IPS DF 4.7 (cell line): ENCODE data around the gene HNF1B.

Experiments
- DNase-seq: peaks from one replicate; pipeline ENCODE4 v3.0.0-alpha.2; 2013; ENCODE audit warnings: low spot score; ENCODE audit errors: extremely low read depth

Gene HNF1B

GRCh38 chr17:37671824-37672547 is 72.9 kb downstream of the HNF1B start:
- DNase-seq = no peak

DNA sequence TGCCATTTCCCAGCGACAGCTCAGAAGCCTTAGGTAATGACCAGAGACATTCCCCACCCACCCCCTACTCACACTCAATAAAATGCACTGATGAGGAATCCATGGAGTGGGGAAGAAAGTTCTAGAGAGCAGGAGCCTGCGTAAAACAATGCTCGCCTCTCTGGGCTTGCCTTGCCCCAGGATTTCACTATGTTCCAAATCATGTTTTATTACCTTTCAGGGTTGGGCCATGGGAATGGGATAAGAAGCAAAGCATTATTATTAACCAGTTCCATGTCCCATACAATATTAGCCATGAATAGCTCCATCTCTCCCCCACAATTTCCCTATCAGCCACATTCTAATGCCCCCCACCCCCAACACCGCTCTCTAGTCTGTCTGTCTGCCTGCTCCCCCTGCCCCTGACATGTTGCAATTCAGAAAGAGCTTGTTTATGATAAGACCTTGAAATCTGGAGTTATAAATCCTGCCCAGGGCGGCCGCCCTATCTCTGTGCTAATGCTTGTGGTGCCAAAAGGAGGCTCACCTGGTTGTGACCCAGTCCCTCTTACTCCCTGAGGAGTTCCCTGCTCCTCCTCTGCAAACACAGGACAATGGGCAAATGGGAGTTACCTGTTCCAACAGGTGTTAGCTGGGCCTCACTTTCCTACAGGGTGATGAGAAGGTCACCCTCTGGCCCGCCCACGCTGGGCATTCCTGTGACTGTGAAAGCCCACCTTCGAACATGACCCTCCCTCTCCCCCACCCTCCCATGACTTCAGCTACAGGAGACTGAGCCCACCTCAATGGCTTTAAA is 73.6 kb downstream of the HNF1B start:
- DNase-seq = no peak

- no peak for DNase-seq
Observed at GRCh38 chr17:37667039-37667438, 77.8 kb downstream of the HNF1B start.

DNA sequence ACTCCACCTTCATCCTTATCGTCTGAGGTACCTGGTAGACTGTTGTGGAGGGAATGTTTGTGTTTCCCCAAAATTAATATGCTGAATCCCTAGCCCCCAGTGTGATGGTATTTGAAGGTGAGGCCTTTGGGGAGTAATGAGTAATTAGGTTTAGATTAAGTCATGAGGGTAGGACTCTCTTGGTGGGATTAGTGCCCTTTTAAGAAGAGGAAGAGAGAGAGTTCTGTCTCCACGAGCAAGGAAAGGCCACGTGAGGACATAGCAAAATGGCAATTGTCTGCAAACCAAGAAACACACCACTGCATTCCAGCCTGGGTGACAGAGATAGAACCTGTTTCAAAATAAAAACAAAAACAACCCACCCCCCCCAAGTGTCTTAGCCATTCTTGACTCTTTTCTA is 80.6 kb downstream of the HNF1B start:
- DNase-seq = no peak

DNA sequence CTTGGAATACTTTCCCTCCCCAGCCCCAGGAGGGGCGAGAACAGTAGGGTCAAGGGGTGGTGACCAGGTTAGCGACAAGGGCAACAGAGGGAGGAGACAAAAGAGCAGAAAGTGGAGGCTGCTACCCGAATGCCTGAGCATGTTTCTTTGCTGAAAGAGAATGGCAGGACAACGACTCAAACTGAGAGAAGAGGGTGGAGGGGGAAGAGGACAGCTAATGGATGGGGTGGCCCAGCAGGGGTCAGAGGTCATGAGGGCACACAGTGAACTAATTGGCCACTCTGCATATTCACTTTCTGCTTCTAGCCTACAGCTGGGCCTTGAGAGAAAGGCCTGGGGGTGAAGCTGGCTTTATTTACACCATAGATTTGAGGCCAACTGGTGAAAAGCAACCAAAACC is 82.5 kb downstream of the HNF1B start:
- DNase-seq = no peak

GRCh38 chr17:37661400-37662014 is 83.4 kb downstream of the HNF1B start:
- DNase-seq = no peak

- no peak for DNase-seq
Observed at GRCh38 chr17:37659925-37660324, 84.9 kb downstream of the HNF1B start.

DNA sequence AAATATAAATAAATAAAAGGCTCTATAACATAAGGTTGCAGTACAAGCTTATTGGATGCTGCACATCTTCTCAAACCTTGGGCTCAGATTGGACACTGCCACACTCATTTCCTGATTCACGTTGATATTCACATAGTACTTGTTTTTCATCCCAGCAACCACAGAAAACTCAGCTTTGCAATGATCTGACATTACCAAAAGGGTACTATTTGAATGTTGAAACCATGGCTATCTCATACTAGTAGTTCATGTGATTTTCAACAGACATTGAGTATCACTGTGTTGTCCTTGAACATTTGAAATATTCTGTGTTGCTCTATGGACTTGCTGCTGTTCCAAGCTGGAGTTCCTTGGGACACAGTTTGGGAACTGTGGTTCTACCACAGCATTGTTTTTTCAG is 87.7 kb downstream of the HNF1B start:
- DNase-seq = no peak

DNA sequence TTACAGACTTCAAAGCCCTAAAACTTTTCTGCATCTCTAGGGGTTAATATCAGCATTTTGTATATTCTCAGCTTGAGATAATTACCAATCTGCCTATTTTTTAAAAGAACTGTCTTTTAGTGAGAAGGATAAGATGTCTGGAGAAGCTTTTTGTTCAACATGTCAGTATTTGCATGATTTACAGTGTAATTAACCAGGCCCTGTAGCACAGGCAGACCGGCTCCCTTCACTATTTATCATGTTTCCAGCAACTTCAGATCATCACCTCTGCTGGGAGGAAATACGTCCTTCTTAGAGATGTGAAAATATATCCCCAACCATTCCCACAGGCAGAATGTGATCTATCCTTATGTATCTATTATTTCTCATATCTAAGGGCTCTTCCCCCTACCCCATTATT is 93.0 kb downstream of the HNF1B start:
- DNase-seq = no peak

- DNase-seq = no peak
Observed at GRCh38 chr17:37650419-37651003, 94.3 kb downstream of the HNF1B start.

DNA sequence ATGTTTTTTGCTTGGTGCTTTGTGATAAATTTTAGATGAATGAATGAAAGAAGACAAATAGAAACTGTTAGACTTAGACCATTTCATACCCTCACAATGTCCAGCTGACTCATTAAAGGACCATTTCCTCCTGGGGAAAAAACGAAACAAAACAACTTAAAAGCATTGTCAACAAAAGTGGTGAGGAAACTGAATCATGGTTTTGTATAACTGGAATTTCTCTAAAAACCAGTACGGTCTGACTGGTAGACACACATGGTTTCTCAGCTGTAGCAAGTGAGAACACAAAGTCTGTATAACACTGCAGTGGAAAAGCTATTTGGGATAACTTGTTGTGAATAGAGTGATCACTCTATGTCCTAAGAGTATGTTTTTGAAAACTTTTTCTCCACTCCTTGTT is 96.3 kb downstream of the HNF1B start:
- no peak for DNase-seq

DNA sequence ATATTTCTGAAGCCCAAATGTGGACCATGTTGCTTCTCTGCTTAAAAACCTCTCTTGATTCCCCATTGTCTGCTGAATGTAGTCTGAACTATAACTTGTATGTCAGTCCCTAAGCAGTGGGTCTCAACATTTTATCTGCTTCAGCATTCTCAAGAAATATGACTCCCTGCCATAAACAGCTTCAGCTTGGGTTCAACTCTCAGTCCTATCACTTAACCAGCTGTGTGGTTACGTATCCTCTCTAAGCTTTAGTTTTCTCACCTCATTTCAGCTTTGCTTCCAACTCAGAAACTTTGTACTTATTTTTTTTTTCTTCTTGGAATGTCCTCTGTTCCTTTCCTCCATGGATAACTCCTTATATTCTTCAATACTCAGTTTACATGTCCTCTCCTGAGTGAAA is 97.0 kb downstream of the HNF1B start:
- DNase-seq = no peak

DNA sequence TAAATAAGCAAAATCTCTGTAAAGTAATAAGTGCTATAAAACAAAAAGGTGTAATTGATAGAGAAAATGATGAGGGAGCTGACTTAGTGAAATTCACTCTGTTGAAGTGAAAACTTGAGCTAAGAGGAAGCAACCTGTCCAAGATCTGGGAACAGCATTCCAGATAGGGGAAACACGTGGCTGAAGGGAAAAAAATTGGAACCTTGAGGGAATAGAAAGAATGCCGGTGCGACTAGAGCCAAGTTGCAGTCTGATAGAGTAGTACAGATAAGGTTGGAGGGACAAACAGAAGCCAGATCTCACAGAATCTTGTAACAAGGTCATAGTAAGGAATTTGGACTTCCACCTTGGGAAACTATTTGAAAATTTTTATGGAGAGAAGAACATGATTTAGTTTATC is 101.0 kb downstream of the HNF1B start:
- no peak for DNase-seq

GRCh38 chr17:37643118-37643766 is 101.6 kb downstream of the HNF1B start, which contains the start of gene DDX52:
Gene DDX52 (minus strand): TSS chr17:37643446. CDS start chr17:37643420, 26 bp downstream.
- peak; percentile 38 for DNase-seq

DNA sequence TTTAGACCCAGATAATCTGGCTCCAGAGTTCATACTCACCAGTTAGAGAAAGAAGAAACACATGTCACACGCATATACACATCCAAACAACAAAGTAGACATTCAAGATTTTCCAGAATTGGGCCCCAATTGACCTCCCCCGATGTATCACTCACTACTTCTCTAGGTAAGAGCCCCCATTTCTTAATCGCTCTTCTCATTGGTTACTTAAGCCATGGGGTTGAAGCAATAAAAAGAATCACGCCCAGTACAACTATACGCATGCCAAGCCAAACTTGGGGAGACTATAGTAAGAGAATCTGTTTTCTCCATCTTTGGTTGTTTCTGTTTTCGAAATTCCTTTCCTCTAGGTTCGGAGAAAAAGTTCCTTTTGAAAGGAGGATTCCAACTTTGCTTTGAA is 102.2 kb downstream of the HNF1B start:
- no peak for DNase-seq

DNA sequence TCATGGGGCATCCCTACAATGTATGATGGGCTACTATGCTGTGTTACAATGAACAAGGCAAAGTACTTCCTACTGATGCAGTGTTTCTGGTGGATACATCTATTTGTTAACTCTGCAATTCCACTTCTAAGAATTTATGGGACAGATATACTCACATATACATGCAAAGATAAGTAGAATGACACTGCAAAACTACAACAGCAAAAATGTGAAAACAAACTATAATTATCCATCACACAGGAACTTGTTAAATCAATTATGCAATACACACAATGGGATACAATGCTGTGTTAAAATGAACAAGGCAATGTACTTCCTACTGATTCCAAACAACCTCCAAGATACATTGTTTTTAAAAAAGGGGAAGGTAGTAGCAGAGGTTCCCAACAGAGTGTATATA is 104.8 kb downstream of the HNF1B start:
- DNase-seq = no peak

DNA sequence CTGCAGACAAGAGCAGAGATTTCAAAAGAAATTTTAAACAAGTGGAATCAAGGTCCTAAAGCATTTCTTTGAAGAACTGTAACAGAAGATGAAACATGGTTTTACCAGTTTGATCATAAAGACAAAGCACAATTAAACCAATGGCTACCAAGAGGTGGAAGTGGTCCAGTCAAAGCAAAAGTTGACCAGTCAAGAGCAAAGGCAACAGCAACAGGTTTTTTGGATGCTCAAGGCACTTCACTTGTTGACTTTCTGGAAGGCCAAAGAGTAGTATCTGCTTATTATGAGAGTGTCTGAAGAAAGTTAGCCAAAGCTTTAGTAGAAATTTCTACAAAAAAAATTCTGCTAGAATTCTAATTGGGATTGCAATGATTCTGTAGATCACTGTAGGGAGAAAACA is 106.9 kb downstream of the HNF1B start:
- DNase-seq = no peak
